HG02623 (cell line): Measurements from ENCODE around the gene GSTT2.
"Not testable (repeated sequence)": the region's sequence is repeated elsewhere in the genome, so short reads cannot be mapped to it uniquely, and the experiment has no call there.

ENCODE experiments used
- ATAC-seq: cut with Tn5 transposase; IDR thresholded peaks from one replicate; pipeline ENCODE4 v1.9.1; 2021; ENCODE audit warnings: moderate library complexity; ENCODE audit not compliant: unreplicated experiment

Gene GSTT2

GRCh38 chr22:23979557-23980240 lies at the start of gene GSTT2:
Gene GSTT2 (plus strand): TSS chr22:23980134.
- not testable (repeated sequence) for ATAC-seq

- no peak for ATAC-seq
Observed at GRCh38 chr22:23938328-23939016, 41.5 kb upstream of the GSTT2 start.

- no peak for ATAC-seq
Observed at GRCh38 chr22:23939017-23939357, 40.9 kb upstream of the GSTT2 start.

GRCh38 chr22:23940166-23940565 lies 39.8 kb upstream of the GSTT2 start:
- not testable (repeated sequence) for ATAC-seq

GRCh38 chr22:23947391-23947790 lies 32.5 kb upstream of the GSTT2 start:
- not testable (repeated sequence) for ATAC-seq

- not testable (repeated sequence) for ATAC-seq
Observed at GRCh38 chr22:23949764-23950163, 30.2 kb upstream of the GSTT2 start.

- ATAC-seq: not testable (repeated sequence)
Observed at GRCh38 chr22:23951383-23951782, 28.6 kb upstream of the GSTT2 start.

GRCh38 chr22:23952794-23953405 lies 27.0 kb upstream of the GSTT2 start:
- not testable (repeated sequence) for ATAC-seq

- not testable (repeated sequence) for ATAC-seq
Observed at GRCh38 chr22:23953485-23953884, 26.4 kb upstream of the GSTT2 start.

GRCh38 chr22:23954193-23954990 lies 25.5 kb upstream of the GSTT2 start:
- not testable (repeated sequence) for ATAC-seq

GRCh38 chr22:23954991-23955305 lies 25.0 kb upstream of the GSTT2 start:
- ATAC-seq: not testable (repeated sequence)

GRCh38 chr22:23955886-23956285 lies 24.0 kb upstream of the GSTT2 start:
- not testable (repeated sequence) for ATAC-seq

- ATAC-seq: not testable (repeated sequence)
Observed at GRCh38 chr22:23956301-23956900, 23.5 kb upstream of the GSTT2 start.

- ATAC-seq: not testable (repeated sequence)
Observed at GRCh38 chr22:23961084-23961771, 18.7 kb upstream of the GSTT2 start, which contains the start of gene GSTT2B. Gene GSTT2B (minus strand): TSS chr22:23961195. CDS start chr22:23961131, 64 bp downstream.

GRCh38 chr22:23966094-23966493 lies 13.8 kb upstream of the GSTT2 start:
- ATAC-seq: peak; percentile 2

GRCh38 chr22:23966568-23966967 lies 13.4 kb upstream of the GSTT2 start, which contains the start of gene DDTL:
Gene DDTL (plus strand): TSS chr22:23966888. CDS start chr22:23966915, 27 bp downstream.
- peak; percentile 92 for ATAC-seq

- no peak for ATAC-seq
Observed at GRCh38 chr22:23969071-23969470, 10.9 kb upstream of the GSTT2 start.

GRCh38 chr22:23970201-23970641 lies 9.7 kb upstream of the GSTT2 start:
- no peak for ATAC-seq

- no peak for ATAC-seq
Observed at GRCh38 chr22:23970816-23971486, 9.0 kb upstream of the GSTT2 start.
